Measurements from ENCODE around the gene PYM1.
"Not testable (repeated sequence)": the region's sequence is repeated elsewhere in the genome, so short reads cannot be mapped to it uniquely, and the experiment has no call there.

The PYM1 gene

DNA sequence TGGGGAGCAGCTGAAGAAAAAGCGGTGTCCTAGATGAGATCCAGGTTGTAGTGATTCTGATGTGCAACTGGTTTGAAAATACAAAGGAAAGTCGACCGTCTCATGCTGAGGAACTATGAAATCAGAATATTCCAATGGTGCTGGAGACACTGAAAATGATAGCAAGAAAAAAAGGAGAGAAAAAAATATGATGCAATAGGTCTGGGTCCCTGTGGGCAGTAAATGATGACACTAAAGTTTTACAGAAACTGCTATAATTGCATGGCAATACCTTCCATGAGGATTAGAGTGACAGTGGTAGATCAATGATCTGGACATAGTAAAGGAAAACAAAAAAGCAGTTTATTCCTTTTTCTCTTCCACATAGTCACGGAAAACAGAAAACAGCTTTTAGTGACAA, 2.3 kb downstream of the PYM1 start:
- TF ChIP-seq, protein P1, sequence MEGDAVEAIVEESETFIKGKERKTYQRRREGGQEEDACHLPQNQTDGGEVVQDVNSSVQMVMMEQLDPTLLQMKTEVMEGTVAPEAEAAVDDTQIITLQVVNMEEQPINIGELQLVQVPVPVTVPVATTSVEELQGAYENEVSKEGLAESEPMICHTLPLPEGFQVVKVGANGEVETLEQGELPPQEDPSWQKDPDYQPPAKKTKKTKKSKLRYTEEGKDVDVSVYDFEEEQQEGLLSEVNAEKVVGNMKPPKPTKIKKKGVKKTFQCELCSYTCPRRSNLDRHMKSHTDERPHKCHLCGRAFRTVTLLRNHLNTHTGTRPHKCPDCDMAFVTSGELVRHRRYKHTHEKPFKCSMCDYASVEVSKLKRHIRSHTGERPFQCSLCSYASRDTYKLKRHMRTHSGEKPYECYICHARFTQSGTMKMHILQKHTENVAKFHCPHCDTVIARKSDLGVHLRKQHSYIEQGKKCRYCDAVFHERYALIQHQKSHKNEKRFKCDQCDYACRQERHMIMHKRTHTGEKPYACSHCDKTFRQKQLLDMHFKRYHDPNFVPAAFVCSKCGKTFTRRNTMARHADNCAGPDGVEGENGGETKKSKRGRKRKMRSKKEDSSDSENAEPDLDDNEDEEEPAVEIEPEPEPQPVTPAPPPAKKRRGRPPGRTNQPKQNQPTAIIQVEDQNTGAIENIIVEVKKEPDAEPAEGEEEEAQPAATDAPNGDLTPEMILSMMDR (conservative IDR thresholded peaks at IDR 0.05): no peak
- peak overlapping the region; percentile 100 for H3K27ac ChIP-seq

DNA sequence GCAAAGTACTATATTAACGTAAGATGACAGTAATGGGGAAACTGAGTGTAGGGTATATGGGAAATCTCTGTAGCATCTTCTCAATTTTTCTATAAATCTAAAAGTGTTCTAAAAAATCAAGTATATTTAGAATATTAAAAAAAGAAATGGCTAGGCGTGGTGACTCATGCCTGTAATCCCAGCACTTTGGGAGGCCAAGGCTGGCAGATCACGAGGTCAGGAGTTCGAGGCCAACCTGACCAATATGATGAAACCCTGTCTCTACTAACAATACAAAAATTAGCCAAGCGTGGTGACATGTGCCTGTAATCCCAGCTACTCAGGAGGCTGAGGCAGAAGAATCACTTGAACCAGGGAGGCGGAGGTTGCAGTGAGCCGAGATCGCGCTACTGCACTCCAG, 4.0 kb downstream of the PYM1 start:
- not testable (repeated sequence) for H3K27ac ChIP-seq

DNA sequence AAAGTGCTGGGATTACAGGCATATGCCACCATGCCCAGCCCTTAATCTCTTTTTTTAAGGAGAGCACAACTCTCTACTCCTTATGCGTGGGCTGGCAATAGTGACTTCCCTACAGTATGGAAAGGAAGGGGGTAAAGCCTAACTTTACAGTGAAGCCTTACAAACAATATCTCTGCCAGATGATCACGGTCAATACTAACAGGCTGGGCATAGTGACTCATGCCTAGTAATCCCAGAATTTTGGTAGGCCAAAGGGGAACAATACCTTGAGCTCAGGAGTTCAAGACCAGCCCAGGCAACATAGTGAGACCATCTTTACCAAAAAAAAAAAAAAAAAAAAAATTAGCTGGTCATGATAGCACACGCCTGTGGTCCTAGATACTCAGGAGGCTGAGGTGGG, 5.6 kb downstream of the PYM1 start:
- peak overlapping the region; percentile 81 for H3K27ac ChIP-seq
- TF ChIP-seq, protein P1 (conservative IDR thresholded peaks at IDR 0.05): no peak

DNA sequence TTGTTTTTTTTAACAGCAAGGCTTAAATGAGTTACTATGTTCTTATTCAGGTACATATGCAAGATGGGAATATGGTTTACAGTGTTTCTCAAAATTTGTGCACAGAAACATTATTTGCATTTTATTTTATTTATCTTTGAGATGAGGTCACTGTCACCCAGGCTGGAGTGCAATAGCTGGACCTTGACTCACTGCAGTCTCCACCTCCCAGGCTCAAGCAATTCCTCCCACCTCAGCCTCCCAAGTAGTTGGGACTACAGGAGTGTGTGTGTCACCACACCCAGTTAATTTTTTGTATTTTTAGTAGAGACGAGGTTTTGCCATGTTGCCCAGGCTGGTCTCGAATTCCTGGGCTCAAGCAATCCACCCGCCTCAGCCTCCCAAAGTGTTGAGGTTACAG, 8.7 kb downstream of the PYM1 start:
- peak overlapping the region; percentile 81; the same call in 1 of the 2 replicates for H3K27ac ChIP-seq

DNA sequence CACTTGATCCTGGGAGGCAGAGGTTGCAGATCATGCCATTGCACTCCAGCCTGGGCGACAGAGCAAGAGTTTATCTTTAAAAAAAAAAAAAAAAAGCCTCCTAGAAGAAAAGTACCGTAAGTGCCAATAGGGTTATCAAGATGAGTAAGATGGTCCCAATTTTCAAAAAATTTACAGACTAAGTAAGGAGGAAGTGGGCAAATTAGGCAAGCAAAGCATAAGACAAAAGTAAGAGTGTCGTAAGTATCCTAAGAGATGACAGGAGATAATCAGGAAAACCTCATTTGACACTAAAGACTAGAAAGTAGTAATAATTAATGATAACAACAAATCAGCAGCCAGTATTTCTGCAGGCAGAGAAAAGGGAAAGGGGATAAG, 12.2 kb downstream of the PYM1 start:
- H3K27ac ChIP-seq: peak overlapping the region; percentile 18; the same call in 1 of the 2 replicates
- TF ChIP-seq, protein P1 (conservative IDR thresholded peaks at IDR 0.05): no peak

DNA sequence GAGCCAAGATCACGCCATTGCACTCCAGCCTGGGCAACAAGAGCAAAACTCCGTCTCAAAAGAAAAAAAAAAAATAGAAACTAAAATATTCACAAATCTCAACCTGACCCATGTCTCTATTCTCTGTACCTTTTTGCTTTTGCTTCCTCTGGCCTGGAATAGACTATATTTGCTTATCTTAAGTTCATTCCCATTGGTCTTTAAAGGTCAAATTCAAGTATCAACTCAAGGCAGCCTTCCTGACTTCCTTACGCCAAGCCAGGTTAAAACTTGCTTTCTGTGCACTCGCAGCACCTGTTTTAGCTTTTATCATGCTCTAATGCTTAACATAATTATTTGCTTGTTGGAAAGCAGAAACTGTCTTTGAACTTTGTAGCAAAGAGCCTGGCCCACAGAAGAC, 14.8 kb downstream of the PYM1 start:
- TF ChIP-seq, protein P1 (conservative IDR thresholded peaks at IDR 0.05): no peak
- H3K27ac ChIP-seq: no peak overlapping the region

DNA sequence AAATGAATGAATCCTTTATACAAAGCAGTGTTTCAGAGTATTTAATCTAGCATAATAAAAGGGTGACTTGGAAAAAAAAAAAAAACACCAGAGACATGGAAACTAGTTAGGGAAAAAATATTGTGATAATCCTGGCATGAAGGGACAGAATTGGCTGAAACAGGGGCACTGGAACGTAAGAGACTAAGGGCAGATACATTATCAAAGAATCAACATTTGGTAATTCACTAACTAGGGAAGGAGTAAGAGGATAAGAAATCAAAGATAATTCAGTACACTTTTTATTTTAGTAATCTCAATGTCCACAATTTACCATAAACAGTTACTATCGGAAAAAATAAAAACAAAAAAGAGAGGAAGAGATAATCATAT, 18.2 kb downstream of the PYM1 start:
- H3K27ac ChIP-seq: peak overlapping the region; percentile 80
- TF ChIP-seq, protein P1 (conservative IDR thresholded peaks at IDR 0.05): no peak

DNA sequence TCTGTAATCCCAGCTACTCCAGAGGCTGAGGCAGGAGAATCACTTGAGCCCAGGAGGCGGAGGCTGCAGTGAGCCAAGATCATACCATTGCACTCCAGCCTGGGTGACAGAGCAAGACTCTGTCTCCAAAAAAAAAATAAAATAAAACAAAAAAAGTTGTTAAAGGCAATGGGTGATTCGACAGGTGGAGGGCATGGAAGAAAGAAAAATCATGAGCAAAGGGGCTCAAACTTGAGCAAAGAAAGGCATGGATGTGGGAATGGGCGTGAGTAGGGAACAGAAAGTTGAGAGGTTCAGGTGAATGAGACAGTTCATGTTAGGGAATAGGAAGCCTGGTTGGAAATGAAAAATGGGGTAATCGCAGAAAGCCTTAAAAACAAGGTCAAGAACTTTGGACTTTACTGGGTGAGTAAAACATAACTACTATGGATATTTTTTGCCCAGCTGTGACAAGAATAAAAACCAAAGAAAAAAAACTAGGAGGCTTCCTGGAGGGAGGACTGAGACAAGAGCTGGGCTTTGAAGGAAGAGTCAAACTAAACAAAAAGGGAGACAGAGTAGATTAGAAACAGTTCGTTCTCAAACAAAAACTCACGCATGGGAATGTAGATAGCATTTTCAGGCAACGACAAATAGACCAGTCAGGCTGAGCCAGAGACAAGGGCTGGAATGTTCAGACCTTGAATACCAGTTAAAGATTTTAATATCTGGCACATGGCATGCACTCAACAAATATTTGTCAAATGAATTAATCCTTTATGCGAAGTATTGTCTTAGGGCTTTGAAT, 18.8 kb downstream of the PYM1 start:
- TF ChIP-seq, protein P1 (conservative IDR thresholded peaks at IDR 0.05): no peak
- peak overlapping the region; percentile 80 for H3K27ac ChIP-seq
